ENCODE results near the gene CCDC12. TPM values are rescaled to one million over a fixed set of nuclear protein-coding genes. Genes with fewer than 3 reads are reported as not detected.
"Not testable (repeated sequence)": the region's sequence is repeated elsewhere in the genome, so short reads cannot be mapped to it uniquely, and the experiment has no call there.

CCDC12 gene
- total RNA-seq, 1 donor from 2014 or later: 25.3 TPM

DNA sequence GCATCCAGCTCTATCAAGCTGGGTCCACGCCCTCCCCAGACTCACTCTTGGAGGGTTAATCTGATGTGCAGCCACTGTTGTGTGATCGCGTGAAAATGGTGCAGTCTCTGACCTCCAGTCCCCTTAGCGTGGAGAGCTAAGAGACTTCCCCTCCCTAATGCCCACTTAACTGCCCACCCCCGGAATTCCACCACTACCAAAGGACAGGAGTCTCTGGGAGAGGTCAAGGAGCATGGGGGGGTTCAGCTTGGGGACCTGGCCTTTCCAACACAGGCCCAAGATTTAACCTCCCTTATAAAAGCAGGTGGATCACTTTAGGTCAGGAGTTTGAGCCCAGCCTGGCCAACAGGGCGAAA is 48.8 kb downstream of the CCDC12 start:
- DNase-seq (ENCODE audit: low spot score in 2 of 2): no peak
- FAIRE-seq: no peak

DNA sequence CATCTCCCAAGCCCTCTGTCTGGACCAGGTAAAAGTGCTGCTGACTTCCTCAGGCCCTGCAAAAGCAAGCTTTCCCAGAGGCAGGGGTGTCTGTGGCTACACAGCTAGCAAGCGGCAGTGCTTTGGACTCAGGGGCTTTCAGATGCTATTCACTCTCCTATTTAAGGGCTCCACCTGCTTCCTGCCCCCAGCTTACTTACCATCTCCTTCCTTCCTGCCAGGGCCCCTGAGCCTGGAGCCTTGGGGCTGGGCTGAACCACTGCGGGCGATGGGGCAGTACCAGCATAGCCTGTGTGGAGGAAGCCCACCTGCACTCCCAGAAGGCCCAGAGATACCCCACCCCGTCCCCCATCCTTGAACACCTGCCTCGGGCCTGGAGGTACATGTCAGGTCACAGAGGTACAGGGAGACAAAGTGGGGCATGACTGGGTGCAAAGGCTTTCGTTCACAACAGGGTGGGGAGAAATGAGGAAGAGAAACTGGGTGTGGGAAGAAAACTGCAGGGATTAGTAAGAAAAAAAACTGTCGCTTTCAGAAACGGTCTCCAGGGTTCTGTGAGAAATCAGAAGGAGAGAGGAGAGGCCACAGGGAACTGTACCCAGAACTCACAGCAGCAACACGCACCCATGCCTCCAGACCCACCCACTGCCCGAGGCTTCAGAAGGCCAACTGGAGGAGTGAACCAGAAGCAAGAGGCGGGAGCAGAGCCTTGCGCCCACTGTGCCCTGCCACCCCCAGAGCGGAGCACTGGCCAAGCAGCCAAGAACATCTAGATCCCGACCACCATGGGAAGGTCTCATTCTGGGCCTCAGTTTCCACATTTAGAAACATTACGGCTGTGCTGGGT is 49.5 kb downstream of the CCDC12 start:
- FAIRE-seq (no peak), DNase-seq (ENCODE audit: low spot score in 2 of 2) (no peak)

GRCh38 chr3:46926447-46926846 is 50.1 kb downstream of the CCDC12 start:
- no peak for DNase-seq (ENCODE audit: low spot score in 2 of 2)
- no peak for FAIRE-seq

- FAIRE-seq (no peak), DNase-seq (ENCODE audit: low spot score in 2 of 2) (no peak)
Measured at GRCh38 chr3:46926039-46926438, 50.5 kb downstream of the CCDC12 start.

DNA sequence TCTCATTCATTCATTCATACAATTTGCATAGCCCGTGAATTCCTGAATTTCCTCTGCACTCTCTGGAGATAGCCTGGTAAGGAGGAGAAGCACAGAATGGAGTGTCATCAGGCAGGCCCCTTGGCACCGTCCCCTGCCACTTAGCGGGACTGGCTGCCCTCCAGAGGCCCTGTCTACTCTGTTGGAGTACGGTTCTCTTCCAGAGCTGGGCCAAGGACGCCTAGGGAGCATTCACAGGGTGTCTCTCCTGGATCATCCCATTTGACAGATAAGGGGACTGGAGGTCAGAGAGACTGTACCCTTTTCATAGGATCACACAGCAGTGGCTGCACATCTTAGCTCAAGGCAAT is 51.0 kb downstream of the CCDC12 start:
- FAIRE-seq (no peak), DNase-seq (ENCODE audit: low spot score in 2 of 2) (no peak)

DNA sequence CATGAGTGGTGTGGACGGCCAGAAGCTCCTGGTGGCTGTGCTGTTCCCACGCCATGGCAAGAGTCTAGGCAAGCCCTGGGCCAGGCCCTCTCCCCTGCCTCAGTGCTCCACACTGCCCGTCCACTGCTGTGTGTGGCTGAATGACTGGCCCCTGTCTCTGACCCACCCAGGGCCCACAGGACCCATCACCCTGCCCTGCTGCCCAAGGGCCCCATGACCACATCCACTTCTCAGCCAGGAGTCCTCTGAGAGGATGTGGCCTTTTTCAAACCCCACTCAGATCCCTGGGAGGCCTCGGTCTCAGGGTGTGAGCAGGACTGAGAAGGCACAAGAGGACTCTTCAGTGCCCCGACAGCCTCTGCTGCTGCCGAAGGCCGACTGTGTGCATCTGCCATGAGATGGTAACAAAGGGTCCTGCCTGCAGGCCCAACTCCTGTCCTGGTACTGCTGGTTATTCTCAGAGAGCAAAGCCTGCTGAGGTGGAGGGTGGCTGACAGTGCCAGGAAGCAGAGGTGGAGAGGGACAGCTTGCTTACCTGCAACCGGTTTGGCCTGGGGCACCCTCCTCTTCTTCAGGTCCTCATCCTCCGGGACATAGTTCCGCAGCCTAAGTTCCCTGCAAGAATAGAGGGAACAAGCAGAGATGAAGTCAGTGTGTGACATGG is 51.5 kb downstream of the CCDC12 start:
- no peak for FAIRE-seq
- DNase-seq (ENCODE audit: low spot score in 2 of 2): no peak

- no peak for FAIRE-seq
- DNase-seq (ENCODE audit: low spot score in 2 of 2): peak in 1 of 2 donors; percentile 74
Measured at GRCh38 chr3:46923559-46924350, 52.8 kb downstream of the CCDC12 start.

DNA sequence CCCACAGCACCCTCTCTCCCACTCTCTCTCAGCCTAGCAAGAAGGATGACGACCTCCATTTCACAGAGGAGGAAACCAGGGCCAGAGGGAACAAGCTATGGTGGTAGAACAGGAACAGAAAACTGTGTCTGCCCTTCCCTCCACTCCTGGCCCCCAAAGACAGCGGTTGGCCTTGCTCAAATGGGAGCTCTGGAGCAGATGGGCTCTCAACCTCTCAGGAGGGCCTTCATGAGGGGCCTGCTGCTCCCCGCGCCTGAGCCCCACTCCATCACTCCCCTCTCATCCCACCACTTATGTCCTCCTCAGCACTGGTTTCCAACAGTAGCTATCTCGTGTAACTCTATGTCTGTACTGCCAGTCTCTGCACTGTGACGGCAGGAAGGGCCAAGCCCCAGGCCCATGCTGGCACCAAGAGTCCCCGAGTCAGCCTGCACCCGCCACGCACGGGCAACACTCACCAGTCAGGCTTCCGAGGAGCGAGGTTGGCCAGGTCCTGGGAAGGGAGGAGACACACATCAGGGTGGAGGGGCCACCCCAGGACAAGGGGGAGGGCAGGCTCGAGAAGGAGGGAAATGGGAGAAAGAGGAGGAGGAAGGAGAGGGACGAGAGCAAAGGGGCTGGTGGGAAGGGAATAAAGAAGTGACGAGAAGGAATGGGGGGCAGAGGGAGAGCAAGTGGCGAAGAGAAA is 53.5 kb downstream of the CCDC12 start:
- no peak for DNase-seq (ENCODE audit: low spot score in 2 of 2)
- FAIRE-seq: no peak

GRCh38 chr3:46922426-46922825 is 54.1 kb downstream of the CCDC12 start:
- FAIRE-seq (no peak), DNase-seq (ENCODE audit: low spot score in 2 of 2) (no peak)

GRCh38 chr3:46921871-46922271 is 54.7 kb downstream of the CCDC12 start:
- FAIRE-seq: no peak
- no peak for DNase-seq (ENCODE audit: low spot score in 2 of 2)

- FAIRE-seq (no peak), DNase-seq (ENCODE audit: low spot score in 2 of 2) (no peak)
Measured at GRCh38 chr3:46921041-46921440, 55.5 kb downstream of the CCDC12 start.

DNA sequence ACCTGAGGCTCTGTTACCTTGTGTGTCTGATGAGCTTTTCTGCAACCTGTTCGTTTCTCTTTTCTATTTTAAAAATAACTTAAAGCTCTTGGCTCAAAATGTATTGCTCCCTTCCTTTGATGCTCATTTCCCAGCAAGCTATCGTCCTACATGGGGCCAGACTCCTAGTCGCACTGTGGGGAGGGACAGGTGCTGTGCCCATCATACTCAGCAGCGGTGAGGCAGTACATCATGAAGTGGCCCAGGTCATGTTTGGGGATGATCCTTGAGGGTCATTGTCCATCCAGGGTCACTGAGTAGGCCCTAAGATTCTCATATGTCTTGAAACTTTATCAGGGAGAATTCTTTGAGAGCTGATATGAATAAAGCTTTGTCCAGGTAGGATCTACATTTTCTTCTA is 57.9 kb downstream of the CCDC12 start:
- FAIRE-seq: no peak

GRCh38 chr3:46918202-46918601 is 58.3 kb downstream of the CCDC12 start:
- FAIRE-seq (no peak), DNase-seq (ENCODE audit: low spot score in 2 of 2) (no peak)

More for the DNA sequence above, 57.9 kb downstream of the CCDC12 start:
- DNase-seq (ENCODE audit: low spot score in 2 of 2): no peak

GRCh38 chr3:46917257-46917656 is 59.3 kb downstream of the CCDC12 start:
- DNase-seq (ENCODE audit: low spot score in 2 of 2): no peak
- no peak for FAIRE-seq

DNA sequence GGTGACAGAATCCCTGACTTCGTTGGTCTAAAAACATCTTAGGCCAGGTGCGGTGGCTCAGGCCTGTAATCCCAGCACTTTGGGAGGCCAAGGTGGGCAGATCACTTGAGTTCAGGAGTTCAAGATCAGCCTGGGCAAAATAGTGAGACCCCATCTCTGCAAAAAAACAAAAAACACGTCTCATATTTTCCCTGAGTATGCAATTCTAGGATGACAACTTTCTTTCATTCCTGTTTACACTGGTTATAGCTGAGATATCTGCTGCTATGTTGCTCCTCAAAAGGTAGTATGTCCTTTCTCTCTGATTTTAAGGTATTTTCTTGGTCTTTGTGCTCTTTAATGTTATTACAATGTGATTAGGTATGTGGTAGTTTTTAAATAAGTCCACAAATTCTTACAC is 59.7 kb downstream of the CCDC12 start:
- DNase-seq (ENCODE audit: low spot score in 2 of 2) (no peak), FAIRE-seq (no peak)

GRCh38 chr3:46916278-46916677 is 60.3 kb downstream of the CCDC12 start:
- FAIRE-seq: no peak
- no peak for DNase-seq (ENCODE audit: low spot score in 2 of 2)

DNA sequence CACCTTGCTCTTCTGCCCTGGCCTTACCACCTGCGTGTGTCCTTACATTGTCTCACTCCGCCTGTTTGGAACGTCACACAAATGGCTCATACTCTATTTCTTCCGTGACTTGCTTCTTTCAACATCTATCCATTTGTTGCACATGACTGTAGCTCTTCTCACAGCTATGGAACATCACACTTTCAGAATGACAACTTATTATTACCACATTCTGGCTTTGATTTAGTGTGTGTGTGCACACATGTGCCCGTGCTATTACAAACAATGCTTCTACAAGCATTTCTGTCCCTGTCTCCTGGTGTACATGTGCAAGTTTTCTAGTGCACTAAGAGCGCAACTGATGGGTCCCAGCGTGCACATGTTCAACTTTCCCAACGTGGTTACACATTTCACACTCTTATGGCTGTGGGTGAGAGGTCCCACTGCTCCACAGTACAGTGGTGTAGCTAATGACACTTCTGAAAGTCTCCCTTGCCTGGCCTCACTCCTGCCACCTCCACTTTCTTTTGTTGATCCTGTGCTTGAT is 61.2 kb downstream of the CCDC12 start:
- DNase-seq (ENCODE audit: low spot score in 2 of 2) (no peak), FAIRE-seq (no peak)

DNA sequence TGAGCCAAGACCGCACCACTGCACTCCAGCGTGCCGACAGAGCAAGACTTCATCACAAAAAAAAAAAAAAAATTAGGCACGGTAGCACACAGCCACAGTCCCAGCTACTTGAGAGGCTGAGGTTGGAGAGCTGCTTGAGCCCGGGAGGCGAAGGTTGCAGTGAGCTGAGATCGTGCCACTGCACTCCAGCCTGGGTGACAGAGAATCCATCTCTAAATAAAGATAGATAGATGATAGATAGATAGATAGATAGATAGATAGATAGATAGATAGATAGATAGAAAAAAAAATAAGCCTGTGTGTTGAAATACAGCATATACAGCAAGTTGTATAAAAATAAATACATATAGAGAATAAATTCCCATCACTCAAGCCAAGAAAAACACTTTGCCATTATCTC is 61.7 kb downstream of the CCDC12 start:
- DNase-seq (ENCODE audit: low spot score in 2 of 2) (no peak), FAIRE-seq (no peak)

DNA sequence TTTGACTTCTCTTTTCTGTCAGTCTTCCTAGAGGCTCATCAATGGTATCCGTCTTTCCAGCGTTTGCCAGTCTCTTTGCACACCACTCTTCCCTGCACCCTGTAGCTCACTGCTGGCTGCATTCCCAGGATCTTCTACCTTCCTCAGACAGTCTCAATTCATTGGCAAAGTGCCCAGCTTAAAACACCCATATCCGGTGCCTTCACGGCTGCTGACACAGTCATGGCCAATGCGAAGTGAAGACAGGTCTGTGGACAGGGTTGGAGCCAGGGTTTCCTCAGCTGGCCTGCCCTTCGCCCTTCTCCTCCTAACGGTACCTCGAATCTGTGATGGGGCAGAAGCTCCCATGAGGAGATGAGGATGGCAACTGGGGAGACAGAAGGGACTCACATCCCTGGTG is 62.9 kb downstream of the CCDC12 start:
- no peak for FAIRE-seq
- DNase-seq (ENCODE audit: low spot score in 2 of 2): no peak

- DNase-seq (ENCODE audit: low spot score in 2 of 2) (no peak), FAIRE-seq (no peak)
Measured at GRCh38 chr3:46912986-46913385, 63.6 kb downstream of the CCDC12 start.

GRCh38 chr3:46910914-46911313 is 65.6 kb downstream of the CCDC12 start:
- not testable (repeated sequence) for DNase-seq (ENCODE audit: low spot score in 2 of 2); FAIRE-seq

Data from frontal cortex (tissue), 4 donors.